HG03571 (cell line): ENCODE results near the gene DDX42.

Experiments used
- ATAC-seq: cut with Tn5 transposase; IDR thresholded peaks from one replicate; pipeline ENCODE4 v1.9.1; 2021; ENCODE audit not compliant: unreplicated experiment

DDX42 gene

GRCh38 chr17:63820963-63821561 is 47.1 kb downstream of the DDX42 start:
- ATAC-seq, result no peak

- no peak for ATAC-seq
Observed at GRCh38 chr17:63821804-63822203, 47.8 kb downstream of the DDX42 start.

- no peak for ATAC-seq
Observed at GRCh38 chr17:63822537-63822936, 48.6 kb downstream of the DDX42 start.

GRCh38 chr17:63823659-63824331 is 49.8 kb downstream of the DDX42 start:
- ATAC-seq, result no peak

- no peak for ATAC-seq
Observed at GRCh38 chr17:63824362-63824761, 50.4 kb downstream of the DDX42 start.

- peak; percentile 10 for ATAC-seq
Observed at GRCh38 chr17:63826468-63827001, 52.6 kb downstream of the DDX42 start.

GRCh38 chr17:63827002-63827800 is 53.2 kb downstream of the DDX42 start, which contains the start of the genes FTSJ3 and PSMC5:
TSS of gene FTSJ3 (minus strand) at chr17:63827663. CDS start at chr17:63826902, 761 bp downstream.
TSS of gene PSMC5 (plus strand) at chr17:63827431. CDS start at chr17:63827491, 60 bp downstream.
- ATAC-seq, result peak; percentile 82

- ATAC-seq, result no peak
Observed at GRCh38 chr17:63827801-63828221, 53.8 kb downstream of the DDX42 start.

GRCh38 chr17:63828936-63829335 is 55.0 kb downstream of the DDX42 start:
- no peak for ATAC-seq

GRCh38 chr17:63830278-63830677 is 56.3 kb downstream of the DDX42 start:
- ATAC-seq, result no peak

- ATAC-seq, result no peak
Observed at GRCh38 chr17:63830904-63831491, 57.0 kb downstream of the DDX42 start.

GRCh38 chr17:63831505-63831904 is 57.5 kb downstream of the DDX42 start:
- ATAC-seq, result no peak

GRCh38 chr17:63832014-63832413 is 58.0 kb downstream of the DDX42 start:
- no peak for ATAC-seq

- ATAC-seq, result no peak
Observed at GRCh38 chr17:63832455-63832854, 58.5 kb downstream of the DDX42 start.

- ATAC-seq, result no peak
Observed at GRCh38 chr17:63833026-63833740, 59.2 kb downstream of the DDX42 start.

GRCh38 chr17:63833741-63834373 is 59.9 kb downstream of the DDX42 start:
- no peak for ATAC-seq

GRCh38 chr17:63834431-63835166 is 60.6 kb downstream of the DDX42 start:
- ATAC-seq, result no peak

GRCh38 chr17:63835167-63835720 is 61.3 kb downstream of the DDX42 start:
- ATAC-seq, result no peak

- no peak for ATAC-seq
Observed at GRCh38 chr17:63836811-63837210, 62.8 kb downstream of the DDX42 start.
